Memory B cell (primary cell): Measurements from ENCODE around the gene FZD7.

Experiments
- ATAC-seq: fragments of 150-1000 bp; cut with Tn5 transposase; 2 replicates; pipeline ENCODE4 v1.10.0; 2021; ENCODE audit warnings: low read depth, mild to moderate bottlenecking, moderate library complexity
- DNase-seq, 2 donors: peaks; one replicate each; pipeline ENCODE4 v3.0.0; 2022; ENCODE audit warnings: low spot score in 2 of 2
- H3K27ac Mint-ChIP-seq: one replicate; pipeline ENCODE4 v1.8.0; 2022; ENCODE audit warnings: mild to moderate bottlenecking, moderate library complexity, mixed read lengths
- H3K27me3 Mint-ChIP-seq: one replicate; pipeline ENCODE4 v1.8.0; 2022; ENCODE audit warnings: mixed read lengths
- H3K36me3 Mint-ChIP-seq: one replicate; pipeline ENCODE4 v1.8.0; 2022; ENCODE audit warnings: mild to moderate bottlenecking, mixed read lengths
- H3K4me1 Mint-ChIP-seq: one replicate; pipeline ENCODE4 v1.8.0; 2022; ENCODE audit warnings: mixed read lengths
- H3K4me3 Mint-ChIP-seq: one replicate; pipeline ENCODE4 v1.8.0; 2022; ENCODE audit warnings: mild to moderate bottlenecking, moderate library complexity, mixed read lengths
- H3K9me3 Mint-ChIP-seq: one replicate; pipeline ENCODE4 v1.8.0; 2022; ENCODE audit warnings: mixed read lengths

Gene FZD7

DNA sequence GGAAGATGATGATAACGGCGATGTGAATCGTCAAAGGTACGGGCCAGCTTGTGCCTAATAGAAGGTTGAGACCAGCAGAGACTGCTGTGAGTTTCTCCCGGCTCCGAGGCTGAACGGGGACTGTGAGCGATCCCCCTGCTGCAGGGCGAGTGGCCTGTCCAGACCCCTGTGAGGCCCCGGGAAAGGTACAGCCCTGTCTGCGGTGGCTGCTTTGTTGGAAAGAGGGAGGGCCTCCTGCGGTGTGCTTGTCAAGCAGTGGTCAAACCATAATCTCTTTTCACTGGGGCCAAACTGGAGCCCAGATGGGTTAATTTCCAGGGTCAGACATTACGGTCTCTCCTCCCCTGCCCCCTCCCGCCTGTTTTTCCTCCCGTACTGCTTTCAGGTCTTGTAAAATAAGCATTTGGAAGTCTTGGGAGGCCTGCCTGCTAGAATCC is 3.0 kb downstream of the FZD7 start:
- ATAC-seq (no peak), DNase-seq (no peak)
- Mint-ChIP-seq H3K27me3 (peaks cover 12% of the 10 kb centered on the region), H3K9me3 (no peaks in the 10 kb centered on the region), H3K27ac (no peak overlapping the region), H3K4me3 (no peak overlapping the region), H3K4me1 (peaks cover 7% of the 10 kb centered on the region), H3K36me3 (no peaks in the 10 kb centered on the region)

- DNase-seq (no peak), ATAC-seq (no peak)
- peaks cover 7% of the 10 kb centered on the region for H3K4me1 Mint-ChIP-seq
- no peaks in the 10 kb centered on the region for H3K36me3 Mint-ChIP-seq
- H3K27ac Mint-ChIP-seq: no peak overlapping the region
- peaks cover 15% of the 10 kb centered on the region for H3K27me3 Mint-ChIP-seq
- H3K4me3 Mint-ChIP-seq: no peak overlapping the region
- no peaks in the 10 kb centered on the region for H3K9me3 Mint-ChIP-seq
Measured at GRCh38 chr2:202037086-202037485, 3.4 kb downstream of the FZD7 start.

GRCh38 chr2:202038471-202039277 is 5.0 kb downstream of the FZD7 start:
- DNase-seq (no peak), ATAC-seq (no peak)
- H3K9me3 Mint-ChIP-seq: no peaks in the 10 kb centered on the region
- H3K27ac Mint-ChIP-seq: no peak overlapping the region
- peaks cover 15% of the 10 kb centered on the region for H3K27me3 Mint-ChIP-seq
- H3K36me3 Mint-ChIP-seq: no peaks in the 10 kb centered on the region
- H3K4me1 Mint-ChIP-seq: peaks cover 3% of the 10 kb centered on the region
- H3K4me3 Mint-ChIP-seq: no peak overlapping the region

DNA sequence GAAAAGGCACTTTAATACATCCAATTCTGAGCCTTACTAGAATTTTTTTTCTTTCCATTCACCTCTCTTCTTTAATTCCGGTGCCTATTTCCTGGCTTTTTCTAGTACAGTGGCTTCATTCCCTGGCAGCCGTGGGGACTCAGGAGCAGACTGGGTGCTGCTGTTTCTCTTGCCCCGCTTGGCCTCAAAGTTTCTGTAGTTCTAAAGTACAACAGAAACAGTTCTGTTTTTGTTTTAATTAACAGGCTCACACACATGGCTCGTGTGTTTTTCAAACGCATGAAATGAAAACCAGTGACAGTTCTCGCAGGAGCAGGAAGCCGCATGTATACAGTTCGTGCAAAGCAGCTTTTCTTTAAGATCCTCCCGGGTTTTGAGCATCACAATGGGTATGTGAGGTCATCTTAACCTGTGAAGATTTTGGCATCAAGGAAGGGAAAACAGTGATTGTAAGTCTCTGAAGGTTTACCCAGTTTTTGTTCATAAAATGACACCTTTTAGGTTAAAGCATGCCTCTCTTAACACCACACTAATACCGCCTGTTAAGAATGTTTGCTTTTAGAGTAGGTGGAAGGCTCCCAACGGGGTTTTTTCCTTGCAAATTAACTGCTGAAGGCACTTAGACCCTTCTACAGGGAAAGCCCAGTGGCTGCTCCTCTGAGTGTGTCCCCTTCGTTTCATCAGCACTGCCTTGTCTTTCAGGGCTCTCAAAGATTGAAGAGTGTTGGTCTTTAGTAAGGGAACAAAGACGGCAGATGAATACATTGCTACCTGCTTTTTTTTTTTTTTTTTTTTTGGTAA is 5.8 kb downstream of the FZD7 start:
- ATAC-seq: no peak
- Mint-ChIP-seq H3K4me3 (no peak overlapping the region), H3K36me3 (no peaks in the 10 kb centered on the region), H3K4me1 (peaks cover 3% of the 10 kb centered on the region), H3K27ac (no peak overlapping the region), H3K27me3 (peaks cover 15% of the 10 kb centered on the region), H3K9me3 (no peaks in the 10 kb centered on the region)
- DNase-seq: no peak

DNA sequence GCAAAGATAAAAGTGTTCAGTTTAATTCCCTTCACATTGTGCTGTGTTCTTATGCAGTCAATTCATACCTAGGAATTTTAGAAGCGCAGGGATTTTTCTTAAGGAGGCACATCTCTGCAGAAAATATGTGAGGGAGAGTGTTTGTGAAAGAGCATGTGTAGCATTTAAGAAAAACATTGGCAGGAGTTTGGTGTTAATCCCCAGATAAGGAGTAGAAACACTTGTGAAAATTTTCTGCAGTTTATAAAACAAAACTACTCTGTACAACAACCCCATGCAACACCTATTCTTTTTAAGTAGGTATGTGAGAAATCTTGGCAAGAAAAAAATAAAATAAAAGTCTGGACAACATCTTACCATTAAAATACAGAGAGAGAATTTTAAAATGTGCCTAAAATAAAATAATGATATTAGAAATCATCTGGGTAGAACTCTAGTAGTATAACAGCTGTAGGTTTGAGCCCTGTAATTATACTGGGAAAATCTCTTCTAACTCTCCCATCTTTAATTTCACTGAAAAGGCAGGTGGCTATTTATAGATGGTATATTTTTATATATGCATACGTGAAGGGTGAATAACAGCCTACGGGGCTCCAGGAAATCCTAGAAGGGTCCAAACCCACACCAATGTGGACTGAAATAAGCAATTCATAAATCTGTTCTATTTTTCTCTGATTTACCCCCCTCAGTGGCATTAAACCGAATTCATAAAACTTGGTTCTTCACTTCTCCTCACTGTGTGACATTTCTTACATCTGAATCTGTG is 6.6 kb downstream of the FZD7 start:
- no peak overlapping the region for H3K27ac Mint-ChIP-seq
- no peaks in the 10 kb centered on the region for H3K9me3 Mint-ChIP-seq
- peaks cover 19% of the 10 kb centered on the region for H3K27me3 Mint-ChIP-seq
- H3K4me3 Mint-ChIP-seq: no peak overlapping the region
- H3K36me3 Mint-ChIP-seq: no peaks in the 10 kb centered on the region
- no peaks in the 10 kb centered on the region for H3K4me1 Mint-ChIP-seq
- ATAC-seq (no peak), DNase-seq (no peak)

DNA sequence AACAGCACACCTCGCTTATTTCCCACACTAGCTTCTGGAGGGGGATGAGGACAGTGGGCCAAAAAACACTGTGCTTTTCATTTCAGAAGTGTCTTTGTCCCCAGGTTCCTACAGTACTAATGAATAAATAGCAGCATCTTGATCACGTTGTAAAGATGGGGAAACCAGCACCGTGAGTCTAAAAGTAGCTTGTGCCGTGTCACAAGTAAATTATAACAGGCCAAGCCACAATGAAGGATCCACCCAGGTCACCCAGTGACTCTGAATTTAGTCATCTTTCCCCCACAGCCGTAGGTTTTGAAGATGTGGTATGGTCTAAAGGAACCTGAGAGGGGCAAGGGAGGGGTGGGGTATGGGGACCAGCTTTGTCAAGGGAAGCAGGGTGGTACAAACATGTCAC is 8.8 kb downstream of the FZD7 start:
- ATAC-seq (no peak), DNase-seq (no peak)
- Mint-ChIP-seq H3K4me3 (no peak overlapping the region), H3K9me3 (no peaks in the 10 kb centered on the region), H3K27ac (no peak overlapping the region), H3K27me3 (peaks cover 28% of the 10 kb centered on the region), H3K4me1 (no peaks in the 10 kb centered on the region), H3K36me3 (no peaks in the 10 kb centered on the region)

- ATAC-seq: peak; percentile 48
- Mint-ChIP-seq H3K27ac (no peak overlapping the region), H3K4me3 (no peak overlapping the region), H3K27me3 (peaks cover 30% of the 10 kb centered on the region), H3K4me1 (no peaks in the 10 kb centered on the region), H3K9me3 (no peaks in the 10 kb centered on the region), H3K36me3 (no peaks in the 10 kb centered on the region)
- DNase-seq: no peak
Measured at GRCh38 chr2:202043475-202043874, 9.8 kb downstream of the FZD7 start.

GRCh38 chr2:202044777-202045176 is 11.1 kb downstream of the FZD7 start:
- ATAC-seq: no peak
- peaks cover 30% of the 10 kb centered on the region for H3K27me3 Mint-ChIP-seq
- H3K9me3 Mint-ChIP-seq: no peaks in the 10 kb centered on the region
- H3K27ac Mint-ChIP-seq: no peak overlapping the region
- no peaks in the 10 kb centered on the region for H3K36me3 Mint-ChIP-seq
- no peak overlapping the region for H3K4me3 Mint-ChIP-seq
- DNase-seq: no peak
- no peaks in the 10 kb centered on the region for H3K4me1 Mint-ChIP-seq

- H3K9me3 Mint-ChIP-seq: no peaks in the 10 kb centered on the region
Measured at GRCh38 chr2:202046572-202046971, 12.9 kb downstream of the FZD7 start.

DNA sequence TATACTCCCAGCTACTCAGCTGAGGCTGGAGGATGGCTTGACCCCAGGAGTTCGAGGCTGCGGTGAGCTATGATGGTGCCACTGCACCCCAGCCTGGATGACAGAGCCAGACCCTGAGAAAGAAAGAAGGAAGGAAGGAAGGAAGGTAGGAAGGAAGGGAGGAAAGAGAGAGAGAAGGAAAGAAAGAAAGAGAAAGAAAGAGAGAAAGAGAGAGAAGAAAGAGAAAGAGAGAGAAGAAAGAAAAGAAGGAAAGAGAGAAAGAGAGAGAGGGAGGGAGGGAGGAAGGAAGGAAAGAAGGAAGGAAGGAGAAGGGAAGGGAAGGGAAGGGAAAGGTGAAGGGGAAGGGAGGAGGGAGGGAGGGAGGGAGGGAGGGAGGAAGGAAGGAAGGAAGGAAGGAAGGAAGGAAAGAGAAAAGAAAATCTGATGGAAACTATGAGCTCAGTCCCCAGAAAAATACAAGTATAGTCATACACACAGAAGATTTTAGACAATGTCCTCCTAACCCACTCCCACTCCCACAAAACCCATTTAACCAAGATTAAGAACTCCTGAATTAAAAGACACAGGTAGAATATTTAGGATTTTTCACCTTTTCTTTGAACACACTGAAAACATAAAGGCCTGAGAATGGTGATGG is 15.6 kb downstream of the FZD7 start:
- no peaks in the 10 kb centered on the region for H3K4me1 Mint-ChIP-seq
- peaks cover 25% of the 10 kb centered on the region for H3K27me3 Mint-ChIP-seq
- H3K36me3 Mint-ChIP-seq: no peaks in the 10 kb centered on the region
- H3K27ac Mint-ChIP-seq: no peak overlapping the region
- no peak overlapping the region for H3K4me3 Mint-ChIP-seq
- ATAC-seq (no peak), DNase-seq (no peak)
- no peaks in the 10 kb centered on the region for H3K9me3 Mint-ChIP-seq

More at GRCh38 chr2:202046572-202046971, 12.9 kb downstream of the FZD7 start:
- DNase-seq (no peak), ATAC-seq (no peak)
- Mint-ChIP-seq H3K27ac (no peak overlapping the region), H3K4me3 (no peak overlapping the region), H3K27me3 (peaks cover 22% of the 10 kb centered on the region), H3K36me3 (no peaks in the 10 kb centered on the region), H3K4me1 (no peaks in the 10 kb centered on the region)

DNA sequence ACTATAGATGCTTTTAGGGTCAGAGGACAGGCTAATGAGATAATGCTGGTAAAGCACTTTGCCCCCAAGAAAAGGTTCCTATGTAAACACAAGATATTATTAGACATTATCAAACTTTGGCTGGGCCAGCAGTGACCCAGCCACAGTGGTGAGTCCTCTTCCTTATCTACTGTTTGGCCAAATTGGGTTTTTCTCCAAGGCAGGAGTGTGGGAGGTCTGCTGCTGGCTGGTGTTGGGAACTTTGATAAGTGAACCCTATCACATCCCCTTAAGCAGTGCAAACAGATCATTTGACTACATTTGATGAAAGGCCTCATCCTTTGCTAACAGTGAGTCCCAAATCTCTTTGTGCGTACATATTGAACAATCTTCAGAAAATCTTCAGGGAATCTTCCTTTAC is 16.2 kb downstream of the FZD7 start:
- ATAC-seq (no peak), DNase-seq (no peak)
- H3K27ac Mint-ChIP-seq: no peak overlapping the region
- H3K27me3 Mint-ChIP-seq: peaks cover 22% of the 10 kb centered on the region
- no peak overlapping the region for H3K4me3 Mint-ChIP-seq
- H3K36me3 Mint-ChIP-seq: no peaks in the 10 kb centered on the region
- no peaks in the 10 kb centered on the region for H3K4me1 Mint-ChIP-seq
- no peaks in the 10 kb centered on the region for H3K9me3 Mint-ChIP-seq

DNA sequence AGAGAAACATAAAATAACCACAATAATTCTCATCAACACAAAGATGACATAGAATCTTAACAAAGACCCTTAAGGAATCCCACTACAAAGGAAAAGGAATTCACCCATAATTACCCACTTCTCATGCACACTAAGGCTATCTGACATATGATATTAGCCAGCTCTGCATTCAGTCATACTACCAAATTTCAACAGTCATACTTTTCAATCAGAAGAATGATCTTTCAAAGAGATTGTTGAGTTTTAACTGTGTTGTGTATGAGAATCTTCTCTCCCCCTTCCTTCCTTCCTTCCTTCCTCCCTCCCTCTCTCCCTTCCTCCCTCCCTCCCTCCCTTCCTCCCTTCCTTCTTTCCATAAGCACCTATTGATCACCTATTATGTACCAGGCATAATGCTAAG is 17.0 kb downstream of the FZD7 start:
- Mint-ChIP-seq H3K4me3 (no peak overlapping the region), H3K9me3 (no peaks in the 10 kb centered on the region), H3K4me1 (no peaks in the 10 kb centered on the region), H3K27me3 (peaks cover 23% of the 10 kb centered on the region), H3K36me3 (no peaks in the 10 kb centered on the region), H3K27ac (no peak overlapping the region)
- no peak for DNase-seq
- ATAC-seq: no peak

- Mint-ChIP-seq H3K4me1 (no peaks in the 10 kb centered on the region), H3K4me3 (no peak overlapping the region), H3K27ac (no peak overlapping the region), H3K9me3 (no peaks in the 10 kb centered on the region), H3K36me3 (no peaks in the 10 kb centered on the region), H3K27me3 (peaks cover 22% of the 10 kb centered on the region)
- DNase-seq: no peak
- ATAC-seq: no peak
Measured at GRCh38 chr2:202051499-202052161, 18.0 kb downstream of the FZD7 start.
